Astrocyte (in vitro differentiated cells and primary cell): Measurements from ENCODE around the gene GNB1L. TPM values are rescaled to one million over a fixed set of nuclear protein-coding genes. Genes with fewer than 3 reads are reported as not detected.

Experiments
- DNase-seq: peaks from one replicate; pipeline ENCODE4 v3.0.0-alpha.2; 2010; ENCODE audit warnings: low read depth
- FAIRE-seq: peaks from 2 replicates; lab custom pipeline; 2011; peaks lifted over from hg19 to GRCh38; lab: Jason Lieb, UNC
- H2AFZ ChIP-seq: 2 replicates; pipeline ENCODE4 v1.6.0; 2012; ENCODE audit warnings: low read depth, low read length, inconsistent platforms
- H3K27ac ChIP-seq: 2 replicates; pipeline ENCODE4 v1.5.1; 2011; ENCODE audit warnings: low read depth, low read length, inconsistent platforms
- H3K27me3 ChIP-seq: 2 replicates; pipeline ENCODE4 v1.6.0; 2011; ENCODE audit warnings: low read length, inconsistent platforms; ENCODE audit not compliant: insufficient read depth
- H3K36me3 ChIP-seq: 2 replicates; pipeline ENCODE4 v1.5.1; 2011; ENCODE audit warnings: low read length, inconsistent platforms; ENCODE audit not compliant: insufficient read depth
- H3K4me1 ChIP-seq: 2 replicates; pipeline ENCODE4 v1.5.1; 2011; ENCODE audit warnings: low read length, inconsistent platforms; ENCODE audit not compliant: insufficient read depth
- H3K4me2 ChIP-seq: 2 replicates; pipeline ENCODE4 v1.6.0; 2012; ENCODE audit warnings: low read length, inconsistent platforms
- H3K4me3 ChIP-seq: 2 replicates; pipeline ENCODE4 v1.5.1; 2011; ENCODE audit warnings: low read depth, mild to moderate bottlenecking, low read length, inconsistent platforms; ENCODE audit not compliant: insufficient read depth
- H3K79me2 ChIP-seq: 2 replicates; pipeline ENCODE4 v1.6.0; 2012; ENCODE audit warnings: mild to moderate bottlenecking, low read length, inconsistent platforms; ENCODE audit not compliant: insufficient read depth
- H3K9ac ChIP-seq: 2 replicates; pipeline ENCODE4 v1.6.0; 2012; ENCODE audit warnings: mild to moderate bottlenecking, low read length, inconsistent platforms
- H3K9me3 ChIP-seq: 2 replicates; pipeline ENCODE4 v1.5.1; 2012; ENCODE audit warnings: low read depth, mild to moderate bottlenecking, low read length, inconsistent platforms; ENCODE audit not compliant: insufficient read depth
- H4K20me1 ChIP-seq: 2 replicates; pipeline ENCODE4 v1.6.0; 2012; ENCODE audit warnings: low read length, inconsistent platforms; ENCODE audit not compliant: insufficient read depth
- H3K27ac Mint-ChIP-seq: one replicate; pipeline ENCODE4 v1.8.0; 2021; ENCODE audit warnings: mild to moderate bottlenecking, mixed read lengths; ENCODE audit not compliant: unreplicated experiment
- H3K27me3 Mint-ChIP-seq: one replicate; pipeline ENCODE4 v1.8.0; 2021; ENCODE audit warnings: low read depth, mixed read lengths; ENCODE audit not compliant: unreplicated experiment
- H3K36me3 Mint-ChIP-seq: one replicate; pipeline ENCODE4 v1.8.0; 2021; ENCODE audit warnings: low read depth, mixed read lengths; ENCODE audit not compliant: unreplicated experiment
- H3K4me1 Mint-ChIP-seq: one replicate; pipeline ENCODE4 v1.8.0; 2021; ENCODE audit warnings: low read depth, mixed read lengths; ENCODE audit not compliant: unreplicated experiment
- H3K4me3 Mint-ChIP-seq: one replicate; pipeline ENCODE4 v1.8.0; 2021; ENCODE audit warnings: mild to moderate bottlenecking, moderate library complexity, mixed read lengths; ENCODE audit not compliant: unreplicated experiment
- H3K9me3 Mint-ChIP-seq: one replicate; pipeline ENCODE4 v1.8.0; 2021; ENCODE audit warnings: mild to moderate bottlenecking, mixed read lengths; ENCODE audit not compliant: unreplicated experiment
- CTCF ChIP-seq: IDR thresholded peaks from 2 replicates; pipeline ENCODE4 v1.5.1; 2011; ENCODE audit warnings: low read depth, mild to moderate bottlenecking, inconsistent platforms, low read length, moderate library complexity; ENCODE audit not compliant: insufficient read depth
- EZH2 ChIP-seq: IDR thresholded peaks from 2 replicates; pipeline ENCODE4 v1.6.1; 2012; ENCODE audit warnings: mild to moderate bottlenecking, low read length, inconsistent platforms; ENCODE audit not compliant: insufficient read depth
- total RNA-seq: library from RNA; stranded (reverse); gene quantifications from 2 replicates; pipeline ENCODE4 v1.2.1, GENCODE V29; 2021

GNB1L gene
- total RNA-seq, 1 donor from 2014 or later: 14.3 TPM

- H3K27me3 ChIP-seq: peaks cover 2% of the 10 kb centered on the region
- peak overlapping the region; percentile 54 for H3K4me2 ChIP-seq
- FAIRE-seq (no peak), DNase-seq (peak; percentile 23)
- Mint-ChIP-seq H3K4me3 (no peak overlapping the region), H3K27me3 (peaks cover 13% of the 10 kb centered on the region), H3K9me3 (no peaks in the 10 kb centered on the region), H3K4me1 (peaks cover 19% of the 10 kb centered on the region), H3K27ac (no peak overlapping the region), H3K36me3 (peaks cover 7% of the 10 kb centered on the region)
- peaks cover 8% of the 10 kb centered on the region for H4K20me1 ChIP-seq
- H3K36me3 ChIP-seq: no peaks in the 10 kb centered on the region
- H3K27ac ChIP-seq: no peak overlapping the region
- TF ChIP-seq CTCF: no peak
- H3K79me2 ChIP-seq: no peaks in the 10 kb centered on the region
- H3K4me3 ChIP-seq: no peak overlapping the region
- no peak overlapping the region for H3K9ac ChIP-seq
- H3K9me3 ChIP-seq: no peaks in the 10 kb centered on the region
- no peak overlapping the region for H2AFZ ChIP-seq
- peaks cover 25% of the 10 kb centered on the region for H3K4me1 ChIP-seq
Measured at GRCh38 chr22:19806213-19807160, 48.2 kb downstream of the GNB1L start.

- H3K4me3 Mint-ChIP-seq: no peak overlapping the region
- FAIRE-seq: no peak
Measured at GRCh38 chr22:19805821-19806212, 48.9 kb downstream of the GNB1L start.

More at GRCh38 chr22:19805821-19806212, 48.9 kb downstream of the GNB1L start:
- Histone ChIP-seq H3K36me3 (no peaks in the 10 kb centered on the region), H3K4me3 (no peak overlapping the region), H3K79me2 (no peaks in the 10 kb centered on the region), H2AFZ (no peak overlapping the region), H3K4me1 (peaks cover 18% of the 10 kb centered on the region), H3K27ac (no peak overlapping the region), H3K9ac (no peak overlapping the region), H4K20me1 (peaks cover 4% of the 10 kb centered on the region), H3K4me2 (no peak overlapping the region), H3K27me3 (peaks cover 2% of the 10 kb centered on the region), H3K9me3 (no peaks in the 10 kb centered on the region)
- no peak for DNase-seq
- TF ChIP-seq CTCF: no peak
- TF ChIP-seq EZH2: no peak
- peaks cover 5% of the 10 kb centered on the region for H3K36me3 Mint-ChIP-seq
- no peak overlapping the region for H3K27ac Mint-ChIP-seq
- peaks cover 13% of the 10 kb centered on the region for H3K27me3 Mint-ChIP-seq
- no peaks in the 10 kb centered on the region for H3K9me3 Mint-ChIP-seq
- peaks cover 12% of the 10 kb centered on the region for H3K4me1 Mint-ChIP-seq
